ENCODE measurements around the gene AHR.

GRCh38 chr7:17266565-17266964, 31.9 kb upstream of the AHR start:
- TF ChIP-seq CTCF (IDR thresholded peaks at IDR 0.05; ENCODE audit: low read length), result no peak
- TF ChIP-seq EZH2phosphoT487 (IDR thresholded peaks at IDR 0.05; ENCODE audit: low read length), result no peak

All from MM.1S (cell line).